T-helper 1 cell treated with Interleukin-12 subunit alpha and Interleukin-12 subunit beta and Interleukin-4 antibody, amounts not matched to agents 30 μg/mL and 1 μg/mL, for 36 hours (primary cell): Measurements from ENCODE around the gene PKP4.
"Not testable (repeated sequence)": the region's sequence is repeated elsewhere in the genome, so short reads cannot be mapped to it uniquely, and the experiment has no call there.

Source experiments
- H3K27ac Mint-ChIP-seq: one replicate; pipeline ENCODE4 v1.8.0; 2021; ENCODE audit warnings: mild to moderate bottlenecking, mixed read lengths
- H3K27me3 Mint-ChIP-seq: one replicate; pipeline ENCODE4 v1.8.0; 2021; ENCODE audit warnings: low read depth, mixed read lengths
- H3K36me3 Mint-ChIP-seq: one replicate; pipeline ENCODE4 v1.8.0; 2021; ENCODE audit warnings: low read depth, mixed read lengths
- H3K4me1 Mint-ChIP-seq: one replicate; pipeline ENCODE4 v1.8.0; 2021; ENCODE audit warnings: low read depth, mixed read lengths
- H3K4me3 Mint-ChIP-seq: one replicate; pipeline ENCODE4 v1.8.0; 2021; ENCODE audit warnings: mild to moderate bottlenecking, moderate library complexity, mixed read lengths
- H3K9me3 Mint-ChIP-seq: one replicate; pipeline ENCODE4 v1.8.0; 2021; ENCODE audit warnings: mixed read lengths

The PKP4 gene, protein sequence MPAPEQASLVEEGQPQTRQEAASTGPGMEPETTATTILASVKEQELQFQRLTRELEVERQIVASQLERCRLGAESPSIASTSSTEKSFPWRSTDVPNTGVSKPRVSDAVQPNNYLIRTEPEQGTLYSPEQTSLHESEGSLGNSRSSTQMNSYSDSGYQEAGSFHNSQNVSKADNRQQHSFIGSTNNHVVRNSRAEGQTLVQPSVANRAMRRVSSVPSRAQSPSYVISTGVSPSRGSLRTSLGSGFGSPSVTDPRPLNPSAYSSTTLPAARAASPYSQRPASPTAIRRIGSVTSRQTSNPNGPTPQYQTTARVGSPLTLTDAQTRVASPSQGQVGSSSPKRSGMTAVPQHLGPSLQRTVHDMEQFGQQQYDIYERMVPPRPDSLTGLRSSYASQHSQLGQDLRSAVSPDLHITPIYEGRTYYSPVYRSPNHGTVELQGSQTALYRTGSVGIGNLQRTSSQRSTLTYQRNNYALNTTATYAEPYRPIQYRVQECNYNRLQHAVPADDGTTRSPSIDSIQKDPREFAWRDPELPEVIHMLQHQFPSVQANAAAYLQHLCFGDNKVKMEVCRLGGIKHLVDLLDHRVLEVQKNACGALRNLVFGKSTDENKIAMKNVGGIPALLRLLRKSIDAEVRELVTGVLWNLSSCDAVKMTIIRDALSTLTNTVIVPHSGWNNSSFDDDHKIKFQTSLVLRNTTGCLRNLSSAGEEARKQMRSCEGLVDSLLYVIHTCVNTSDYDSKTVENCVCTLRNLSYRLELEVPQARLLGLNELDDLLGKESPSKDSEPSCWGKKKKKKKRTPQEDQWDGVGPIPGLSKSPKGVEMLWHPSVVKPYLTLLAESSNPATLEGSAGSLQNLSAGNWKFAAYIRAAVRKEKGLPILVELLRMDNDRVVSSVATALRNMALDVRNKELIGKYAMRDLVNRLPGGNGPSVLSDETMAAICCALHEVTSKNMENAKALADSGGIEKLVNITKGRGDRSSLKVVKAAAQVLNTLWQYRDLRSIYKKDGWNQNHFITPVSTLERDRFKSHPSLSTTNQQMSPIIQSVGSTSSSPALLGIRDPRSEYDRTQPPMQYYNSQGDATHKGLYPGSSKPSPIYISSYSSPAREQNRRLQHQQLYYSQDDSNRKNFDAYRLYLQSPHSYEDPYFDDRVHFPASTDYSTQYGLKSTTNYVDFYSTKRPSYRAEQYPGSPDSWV

DNA sequence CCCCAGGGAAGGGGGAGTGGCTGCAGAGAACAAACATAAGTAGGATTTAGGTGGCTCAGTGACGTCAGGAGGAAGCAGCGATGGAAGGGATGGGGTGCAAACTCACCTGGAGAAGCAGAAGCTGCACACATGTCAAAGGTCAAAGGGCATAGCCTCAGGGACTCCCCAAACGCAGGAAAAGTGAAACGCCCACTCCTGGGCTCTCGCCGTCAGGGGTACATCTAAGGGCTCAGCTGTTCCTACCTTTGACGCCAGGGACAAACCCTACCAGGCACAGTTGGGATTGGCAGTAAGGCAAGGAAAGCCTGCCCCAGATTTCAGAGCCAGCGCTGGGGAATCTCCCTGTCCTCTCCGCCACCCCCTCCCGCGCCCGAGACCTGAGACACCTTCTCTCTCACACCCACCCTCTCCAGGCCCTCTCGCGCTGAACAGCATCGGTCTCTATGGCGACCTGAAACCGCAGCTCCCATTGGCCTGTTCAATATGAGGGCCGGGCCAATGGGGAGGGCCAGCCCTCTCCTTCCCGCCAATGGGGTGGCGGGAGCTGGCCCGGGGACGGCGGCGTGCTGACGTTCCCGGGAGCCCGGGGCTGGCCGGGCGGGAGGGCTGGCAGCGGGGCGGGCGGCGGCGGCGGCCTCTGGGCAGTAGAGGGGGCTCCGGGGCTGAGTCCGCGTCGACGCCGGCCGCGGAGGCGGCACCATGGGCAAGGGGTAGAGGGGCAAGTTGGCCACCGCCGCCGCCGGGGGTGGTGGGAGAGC, at the start of gene PKP4, which contains the start of gene CCDC148:
Gene PKP4, plus strand, starts transcription at position 644 of the 758 bp plus-strand sequence. CDS start 76,233 bp downstream, outside the sequence.
Gene CCDC148, minus strand, starts transcription at position 445 of the 758 bp plus-strand sequence. Its CDS starts 314 bp downstream, at position 131.
- H3K4me3 Mint-ChIP-seq, result peak within 1 kb of the TSS; percentile 95
- peaks cover 20% of the 10 kb centered on the region for H3K4me1 Mint-ChIP-seq
- peak within 1 kb of the TSS; percentile 81 for H3K27ac Mint-ChIP-seq
- H3K27me3 Mint-ChIP-seq, result peaks cover 36% of the 10 kb centered on the region
- H3K36me3 Mint-ChIP-seq, result peaks cover 8% of the 10 kb centered on the region
- H3K9me3 Mint-ChIP-seq, result no peaks in the 10 kb centered on the region

DNA sequence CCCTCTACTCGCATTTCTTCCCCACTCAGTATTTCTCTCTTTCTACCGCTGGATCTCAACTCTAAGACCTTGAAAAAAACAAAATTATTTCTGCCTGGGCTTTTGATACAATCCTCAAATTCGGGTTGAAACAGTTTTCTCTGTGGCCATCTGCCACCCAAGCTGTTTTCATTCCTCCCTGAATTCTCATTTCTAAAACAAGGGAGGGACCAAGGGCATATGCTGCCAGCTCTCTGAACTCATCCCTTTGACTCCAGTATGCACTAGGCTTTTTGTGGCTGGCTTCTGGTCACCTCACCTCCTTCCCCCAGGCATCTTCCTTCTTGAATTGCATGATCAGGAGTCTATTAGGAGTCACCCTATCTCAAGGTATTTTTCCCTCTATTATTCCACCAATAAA, 49.7 kb upstream of the PKP4 start:
- Mint-ChIP-seq H3K4me1 (no peaks in the 10 kb centered on the region), H3K27me3 (peaks cover 3% of the 10 kb centered on the region), H3K4me3 (no peak overlapping the region), H3K36me3 (no peaks in the 10 kb centered on the region), H3K9me3 (peaks cover 3% of the 10 kb centered on the region), H3K27ac (no peak overlapping the region)

DNA sequence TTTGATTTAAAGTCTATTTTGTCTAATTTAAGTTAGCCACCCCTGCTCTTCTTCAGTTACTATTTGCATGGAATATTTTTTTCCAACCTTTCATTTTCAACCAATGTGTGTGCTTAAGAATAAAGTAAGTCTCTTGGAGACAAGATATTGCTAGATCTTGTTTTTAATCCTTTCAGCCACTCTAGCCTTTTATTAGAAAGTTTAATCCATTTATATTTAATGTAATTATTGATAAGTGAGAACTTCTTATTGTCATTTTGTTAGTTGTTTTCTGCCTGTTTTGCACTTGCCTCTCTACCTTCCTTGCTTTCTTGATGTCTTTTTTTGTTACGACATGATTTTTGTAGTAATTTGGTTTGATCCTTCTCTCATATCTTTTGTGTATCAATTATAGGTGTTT, 46.6 kb upstream of the PKP4 start:
- no peak overlapping the region for H3K27ac Mint-ChIP-seq
- peaks cover 3% of the 10 kb centered on the region for H3K9me3 Mint-ChIP-seq
- peaks cover 3% of the 10 kb centered on the region for H3K27me3 Mint-ChIP-seq
- H3K4me3 Mint-ChIP-seq, result no peak overlapping the region
- no peaks in the 10 kb centered on the region for H3K4me1 Mint-ChIP-seq
- H3K36me3 Mint-ChIP-seq, result no peaks in the 10 kb centered on the region

DNA sequence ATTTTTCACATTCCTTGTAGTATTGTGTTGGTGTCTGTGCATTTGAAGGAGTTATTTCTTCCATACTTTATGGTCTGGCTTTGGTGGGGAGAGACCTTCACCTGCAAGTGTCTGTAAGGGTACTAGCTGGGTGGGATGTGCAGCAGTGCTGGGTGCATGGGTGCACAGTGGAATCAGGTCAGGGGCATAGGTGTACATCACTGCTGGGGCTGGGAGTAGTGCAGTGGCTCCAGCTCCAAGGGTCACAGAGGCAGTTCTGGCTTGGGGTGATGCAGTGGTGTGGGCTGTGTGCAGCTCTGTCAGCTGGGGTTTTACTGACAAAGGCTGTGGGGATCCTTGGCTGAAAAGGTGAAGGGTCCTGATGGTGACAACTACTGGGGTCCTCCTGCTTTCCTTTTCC, 45.0 kb upstream of the PKP4 start:
- no peaks in the 10 kb centered on the region for H3K36me3 Mint-ChIP-seq
- peaks cover 3% of the 10 kb centered on the region for H3K9me3 Mint-ChIP-seq
- no peaks in the 10 kb centered on the region for H3K4me1 Mint-ChIP-seq
- H3K27ac Mint-ChIP-seq, result no peak overlapping the region
- H3K27me3 Mint-ChIP-seq, result peaks cover 3% of the 10 kb centered on the region
- no peak overlapping the region for H3K4me3 Mint-ChIP-seq

DNA sequence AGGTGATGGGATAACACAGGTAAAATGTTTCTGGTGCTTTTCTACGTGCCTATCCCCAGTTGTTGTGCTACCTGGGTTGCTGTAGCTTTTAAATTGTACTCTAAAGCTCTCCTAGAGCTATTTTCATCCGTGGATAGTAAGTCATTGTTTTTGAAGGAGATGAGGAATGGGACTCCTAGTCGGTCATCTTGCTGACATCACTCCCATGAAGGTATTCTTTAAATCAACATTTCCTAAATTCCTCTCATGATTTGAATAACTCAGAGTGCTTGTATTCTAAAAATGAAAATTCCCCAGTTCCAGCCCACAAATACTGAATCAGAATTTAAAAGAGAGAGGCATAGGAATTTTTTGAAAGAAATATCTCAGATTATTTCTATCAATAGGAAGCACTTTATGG, 44.5 kb upstream of the PKP4 start:
- Mint-ChIP-seq H3K36me3 (no peaks in the 10 kb centered on the region), H3K4me3 (no peak overlapping the region), H3K4me1 (no peaks in the 10 kb centered on the region)

DNA sequence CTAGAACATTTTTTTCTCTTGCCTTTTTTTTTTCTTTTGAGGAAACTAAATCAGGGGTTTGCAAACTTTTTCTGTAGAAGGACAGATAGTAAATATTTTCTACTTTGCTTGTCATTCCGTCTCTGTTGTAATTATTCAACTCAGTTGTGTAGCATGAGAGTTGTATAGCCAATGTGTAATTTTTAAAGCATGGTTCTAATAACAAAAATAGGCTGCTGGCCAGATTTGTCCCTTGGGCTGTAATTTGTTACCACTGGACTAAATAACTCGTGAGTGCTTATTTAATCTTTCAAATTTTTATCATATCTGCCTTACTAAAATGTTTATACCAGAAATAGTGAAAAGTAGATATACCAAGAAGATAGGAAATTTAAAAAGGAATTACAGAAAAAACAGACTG, 43.2 kb upstream of the PKP4 start:
- Mint-ChIP-seq H3K27ac (no peak overlapping the region), H3K9me3 (peaks cover 3% of the 10 kb centered on the region), H3K27me3 (no peaks in the 10 kb centered on the region), H3K4me3 (no peak overlapping the region), H3K4me1 (no peaks in the 10 kb centered on the region), H3K36me3 (no peaks in the 10 kb centered on the region)

More for the DNA sequence above, 44.5 kb upstream of the PKP4 start:
- H3K9me3 Mint-ChIP-seq, result peaks cover 3% of the 10 kb centered on the region
- H3K27me3 Mint-ChIP-seq, result no peaks in the 10 kb centered on the region
- H3K27ac Mint-ChIP-seq, result no peak overlapping the region

DNA sequence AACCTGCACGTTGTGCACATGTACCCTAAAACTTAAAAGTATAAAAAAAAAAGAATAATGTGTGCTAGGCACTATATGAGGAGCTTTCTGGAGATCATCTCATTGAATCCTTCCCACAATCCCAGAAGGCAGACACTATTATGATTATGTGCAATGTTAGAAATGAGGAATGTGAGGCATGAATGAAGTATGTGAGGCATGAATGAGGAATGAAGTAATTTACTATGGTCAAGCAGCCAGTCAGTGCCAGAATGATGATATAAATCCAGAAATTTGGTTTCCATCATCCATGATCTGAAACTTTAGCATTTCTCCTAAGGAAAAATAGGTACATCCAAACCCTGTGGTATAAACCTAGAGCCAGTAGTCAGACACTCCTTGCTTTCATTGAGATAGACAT, 42.2 kb upstream of the PKP4 start:
- Mint-ChIP-seq H3K36me3 (no peaks in the 10 kb centered on the region), H3K9me3 (peaks cover 3% of the 10 kb centered on the region), H3K27me3 (no peaks in the 10 kb centered on the region), H3K27ac (no peak overlapping the region), H3K4me3 (no peak overlapping the region), H3K4me1 (no peaks in the 10 kb centered on the region)

DNA sequence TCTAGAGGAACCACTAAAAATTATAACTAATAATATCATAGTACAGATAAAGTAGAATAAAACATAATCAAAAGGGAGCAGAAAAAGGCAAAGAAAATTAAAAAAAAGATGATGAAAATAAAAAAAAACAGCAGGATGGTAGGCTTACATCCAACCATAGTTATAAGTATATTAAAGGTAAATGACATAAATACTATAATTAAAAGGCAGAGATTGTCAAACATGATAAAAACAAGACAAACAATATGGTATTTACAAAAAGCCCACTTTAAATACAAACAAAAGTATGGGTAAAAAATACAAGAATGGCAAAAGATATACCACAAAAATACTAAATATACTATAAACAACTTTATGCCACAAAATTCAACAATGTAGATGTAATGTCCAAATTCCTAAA, 24.6 kb upstream of the PKP4 start:
- H3K27ac Mint-ChIP-seq, result no peak overlapping the region
- no peaks in the 10 kb centered on the region for H3K36me3 Mint-ChIP-seq
- no peaks in the 10 kb centered on the region for H3K27me3 Mint-ChIP-seq
- H3K9me3 Mint-ChIP-seq, result peaks cover 5% of the 10 kb centered on the region
- no peak overlapping the region for H3K4me3 Mint-ChIP-seq
- H3K4me1 Mint-ChIP-seq, result no peaks in the 10 kb centered on the region

DNA sequence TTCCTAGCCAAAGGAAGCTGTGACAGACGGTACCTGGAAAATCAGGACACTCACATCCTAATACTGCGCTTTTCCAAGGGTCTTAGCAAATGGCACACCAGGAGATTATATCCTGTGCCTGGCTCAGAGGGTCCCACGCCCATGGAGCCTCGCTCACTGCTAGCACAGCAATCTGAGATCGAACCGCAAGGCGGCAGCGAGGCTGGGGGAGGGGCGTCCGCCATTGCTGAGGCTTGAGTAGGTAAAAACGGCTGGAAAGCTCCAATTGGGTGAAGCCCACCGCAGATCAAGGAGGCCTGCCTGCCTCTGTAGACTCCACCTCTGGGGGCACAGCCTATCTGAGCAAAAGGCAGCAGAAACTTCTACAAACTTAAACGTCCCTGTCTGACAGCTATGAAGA, 23.0 kb upstream of the PKP4 start:
- H3K27me3 Mint-ChIP-seq, H3K9me3 Mint-ChIP-seq, H3K4me3 Mint-ChIP-seq, H3K27ac Mint-ChIP-seq, H3K4me1 Mint-ChIP-seq, H3K36me3 Mint-ChIP-seq: not testable (repeated sequence)

DNA sequence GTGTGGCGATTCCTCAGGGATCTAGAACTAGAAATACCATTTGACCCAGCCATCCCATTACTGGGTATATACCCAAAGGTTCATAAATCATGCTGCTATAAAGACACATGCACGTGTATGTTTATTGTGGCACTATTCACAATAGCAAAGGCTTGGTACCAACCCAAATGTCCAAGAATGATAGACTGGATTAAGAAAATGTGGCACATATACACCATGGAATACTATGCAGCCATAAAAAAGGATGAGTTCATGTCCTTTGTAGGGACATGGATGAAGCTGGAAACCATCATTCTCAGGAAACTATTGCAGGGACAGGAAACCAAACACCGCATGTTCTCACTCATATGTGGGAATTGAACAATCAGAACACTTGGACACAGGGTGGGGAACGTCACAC, 17.7 kb upstream of the PKP4 start:
- H3K36me3 Mint-ChIP-seq, H3K9me3 Mint-ChIP-seq, H3K4me1 Mint-ChIP-seq, H3K4me3 Mint-ChIP-seq, H3K27me3 Mint-ChIP-seq, H3K27ac Mint-ChIP-seq: not testable (repeated sequence)

DNA sequence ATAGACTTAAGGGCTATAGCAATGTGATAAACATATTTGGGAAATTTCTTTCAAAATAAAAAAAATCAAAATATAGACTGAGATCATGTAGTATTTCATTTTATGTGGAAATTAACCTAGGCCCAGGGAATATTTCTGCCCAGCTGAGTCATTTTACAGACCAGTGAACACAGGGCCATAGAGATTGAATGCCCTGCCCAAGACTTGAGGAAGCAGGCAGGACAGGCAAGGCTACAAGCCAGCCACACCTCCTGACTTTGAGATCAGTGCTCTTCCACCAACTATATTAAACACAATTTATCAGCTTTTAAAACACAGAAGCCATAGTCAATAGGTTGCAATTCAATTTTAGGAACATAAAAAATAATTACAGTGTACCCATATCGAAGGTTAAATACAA, 13.1 kb upstream of the PKP4 start:
- Mint-ChIP-seq H3K27me3 (peaks cover 5% of the 10 kb centered on the region), H3K9me3 (no peaks in the 10 kb centered on the region), H3K4me3 (no peak overlapping the region), H3K4me1 (no peaks in the 10 kb centered on the region), H3K36me3 (no peaks in the 10 kb centered on the region), H3K27ac (no peak overlapping the region)

DNA sequence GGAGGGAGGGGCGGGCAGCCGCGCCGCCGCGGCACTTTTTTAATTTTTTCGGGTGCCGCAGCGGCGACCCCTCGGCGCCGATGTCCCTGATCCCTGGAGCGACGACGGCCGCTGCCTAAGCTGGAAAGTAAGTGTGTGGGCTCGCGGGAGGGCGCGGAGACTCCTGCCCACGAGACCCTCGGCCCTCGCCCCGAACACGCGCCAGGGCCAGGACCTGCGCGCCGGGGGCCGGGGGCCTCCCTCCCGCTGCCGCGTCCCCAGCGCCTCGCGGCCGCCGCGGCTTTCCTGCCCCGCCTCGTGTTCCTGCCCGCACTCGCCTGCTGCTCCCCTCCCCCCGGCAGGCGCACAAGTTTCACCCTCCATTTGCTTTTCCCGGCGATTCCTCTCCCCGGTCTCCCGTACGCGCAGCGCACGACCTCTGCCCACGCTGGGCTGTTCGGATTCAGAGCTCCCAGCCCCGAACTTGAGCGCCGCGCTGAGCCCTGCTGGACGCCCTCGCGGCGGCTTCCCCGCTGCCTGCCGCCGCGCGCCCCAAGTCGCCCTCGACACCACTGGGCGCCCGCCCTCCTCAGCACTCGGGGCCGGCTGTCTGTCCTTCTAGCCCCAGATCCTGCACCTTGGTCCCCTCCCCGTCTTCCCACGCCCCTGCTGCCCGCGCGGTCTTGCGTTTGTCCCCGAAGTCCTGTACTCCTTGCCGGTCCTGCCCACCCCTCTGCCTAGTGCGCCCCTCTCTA, 507 bp downstream of the PKP4 start:
- Mint-ChIP-seq H3K27ac (peak overlapping the region; percentile 81), H3K27me3 (peaks cover 29% of the 10 kb centered on the region), H3K36me3 (peaks cover 8% of the 10 kb centered on the region), H3K9me3 (no peaks in the 10 kb centered on the region), H3K4me1 (peaks cover 20% of the 10 kb centered on the region), H3K4me3 (peak overlapping the region; percentile 95)

DNA sequence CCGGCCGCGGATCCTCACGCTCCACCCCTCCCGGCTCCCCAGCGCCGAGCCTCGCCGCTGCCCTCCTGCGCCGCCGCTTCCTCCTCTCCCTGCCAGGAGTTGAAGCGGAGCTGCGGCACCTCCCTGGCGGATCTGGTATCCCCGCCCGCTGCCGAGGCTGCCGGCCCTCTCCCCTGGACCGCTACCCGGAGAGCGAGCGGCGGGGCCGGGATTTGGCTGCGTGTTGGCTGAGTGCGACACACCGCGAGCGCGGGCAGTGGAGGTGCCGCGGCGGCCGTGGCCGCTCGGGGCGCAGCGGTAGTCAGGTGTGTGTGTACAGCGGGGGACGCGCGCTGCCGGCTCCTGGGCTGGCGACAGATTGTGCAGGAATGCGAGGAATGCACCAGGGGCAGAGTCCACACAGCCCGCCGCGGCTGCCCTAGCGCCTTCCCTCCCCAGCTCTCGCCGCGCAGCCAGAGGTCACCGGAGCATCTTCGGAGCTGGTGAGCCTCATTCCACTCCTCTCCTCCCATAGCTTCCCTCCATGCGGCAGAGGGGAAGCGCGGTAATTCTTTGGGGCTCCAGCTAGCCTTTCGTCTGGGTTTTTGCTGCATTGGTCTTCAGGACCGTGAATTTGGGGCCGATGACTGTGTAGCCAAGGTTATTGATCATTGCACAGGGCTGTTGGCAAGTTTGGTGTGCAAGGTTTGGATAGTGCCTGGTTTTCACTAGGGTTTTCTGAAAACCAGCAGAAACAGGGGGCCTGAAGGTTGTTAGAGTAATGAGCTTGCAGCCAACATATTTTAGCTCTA, 1.3 kb downstream of the PKP4 start:
- Mint-ChIP-seq H3K36me3 (peaks cover 8% of the 10 kb centered on the region), H3K4me3 (peak overlapping the region; percentile 95), H3K27me3 (peaks cover 22% of the 10 kb centered on the region), H3K4me1 (peaks cover 20% of the 10 kb centered on the region), H3K27ac (peak overlapping the region; percentile 81), H3K9me3 (no peaks in the 10 kb centered on the region)
